GM23338 (cell line): ENCODE data around the gene FAM3D.

Source experiments
- CREB1 ChIP-seq: fragments of 250-450 bp; sonication (Bioruptor Pico); IDR thresholded peaks from 2 replicates; pipeline ENCODE4 v1.5.0; 2020; ENCODE audit warnings: low read depth, mild to moderate bottlenecking, moderate library complexity
- EZH2 ChIP-seq: fragments of 200-600 bp; sonication (generic); IDR thresholded peaks from one replicate; pipeline ENCODE4 v1.8.0; 2017; ENCODE audit warnings: antibody characterized with exemption, mild to moderate bottlenecking, low read depth; ENCODE audit not compliant: unreplicated experiment
- EZH2phosphoT487 ChIP-seq: fragments of 200-600 bp; sonication (generic); IDR thresholded peaks from one replicate; pipeline ENCODE4 v1.8.1; 2018; ENCODE audit warnings: antibody characterized with exemption; ENCODE audit not compliant: unreplicated experiment
- JUNB ChIP-seq: IDR thresholded peaks from one replicate; pipeline ENCODE4 v1.6.1; 2016; ENCODE audit warnings: antibody characterized with exemption; ENCODE audit not compliant: unreplicated experiment
- POLR2AphosphoS5 ChIP-seq: IDR thresholded peaks from 2 replicates; pipeline ENCODE4 v1.6.1; 2016; ENCODE audit warnings: antibody characterized with exemption, low read depth
- STAT1 ChIP-seq: IDR thresholded peaks from one replicate; pipeline ENCODE4 v1.6.1; 2016; ENCODE audit warnings: antibody characterized with exemption; ENCODE audit not compliant: unreplicated experiment
- ZNF114 ChIP-seq: fragments of 250-450 bp; sonication (Bioruptor Pico); IDR thresholded peaks from 2 replicates; pipeline ENCODE4 v1.5.0; 2020; ENCODE audit warnings: mild to moderate bottlenecking, moderate library complexity
- TF ChIP-seq, protein P1 (sequence below), 2 experiments: fragments of 200-600 bp in 1 of 2; sonication (generic) in 1 of 2; conservative IDR thresholded peaks; 2 replicates each; pipeline versions ENCODE4 v1.5.1 to v1.6.1; 2016 to 2017; ENCODE audit warnings: antibody characterized with exemption in 2 of 2, low read depth in 2 of 2, mild to moderate bottlenecking in 2 of 2, moderate library complexity in 1 of 2
- TF ChIP-seq, protein P2 (sequence below): IDR thresholded peaks from one replicate; pipeline ENCODE4 v1.6.1; 2018; ENCODE audit warnings: antibody characterized with exemption; ENCODE audit not compliant: unreplicated experiment
- TF ChIP-seq, protein P3 (sequence below): IDR thresholded peaks from 2 replicates; pipeline ENCODE4 v1.6.1; 2016; ENCODE audit warnings: antibody characterized with exemption
- TF ChIP-seq, protein P4 (sequence below): fragments of 250-450 bp; sonication (Bioruptor Pico); IDR thresholded peaks from 2 replicates; pipeline ENCODE4 v1.5.0; 2020; ENCODE audit warnings: mild to moderate bottlenecking, moderate library complexity

DNA sequence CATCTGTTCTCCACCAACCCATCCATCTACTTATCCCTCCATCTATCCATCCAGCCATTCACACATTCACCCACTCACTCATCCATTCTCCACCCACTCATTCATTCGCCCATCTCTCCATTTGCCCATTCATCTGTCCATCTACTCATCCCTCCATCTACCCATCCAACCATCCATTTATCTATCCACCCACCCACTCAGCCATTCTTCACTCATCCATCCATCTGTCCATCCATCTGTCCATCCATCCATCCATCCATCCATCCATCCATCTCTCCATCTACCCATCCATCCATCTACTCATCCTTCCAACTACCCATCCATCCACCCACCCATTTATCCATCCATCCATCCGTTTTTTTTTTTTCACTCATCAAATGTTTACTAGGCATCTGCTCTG is 13.9 kb downstream of the FAM3D start:
- TF ChIP-seq, protein P1, sequence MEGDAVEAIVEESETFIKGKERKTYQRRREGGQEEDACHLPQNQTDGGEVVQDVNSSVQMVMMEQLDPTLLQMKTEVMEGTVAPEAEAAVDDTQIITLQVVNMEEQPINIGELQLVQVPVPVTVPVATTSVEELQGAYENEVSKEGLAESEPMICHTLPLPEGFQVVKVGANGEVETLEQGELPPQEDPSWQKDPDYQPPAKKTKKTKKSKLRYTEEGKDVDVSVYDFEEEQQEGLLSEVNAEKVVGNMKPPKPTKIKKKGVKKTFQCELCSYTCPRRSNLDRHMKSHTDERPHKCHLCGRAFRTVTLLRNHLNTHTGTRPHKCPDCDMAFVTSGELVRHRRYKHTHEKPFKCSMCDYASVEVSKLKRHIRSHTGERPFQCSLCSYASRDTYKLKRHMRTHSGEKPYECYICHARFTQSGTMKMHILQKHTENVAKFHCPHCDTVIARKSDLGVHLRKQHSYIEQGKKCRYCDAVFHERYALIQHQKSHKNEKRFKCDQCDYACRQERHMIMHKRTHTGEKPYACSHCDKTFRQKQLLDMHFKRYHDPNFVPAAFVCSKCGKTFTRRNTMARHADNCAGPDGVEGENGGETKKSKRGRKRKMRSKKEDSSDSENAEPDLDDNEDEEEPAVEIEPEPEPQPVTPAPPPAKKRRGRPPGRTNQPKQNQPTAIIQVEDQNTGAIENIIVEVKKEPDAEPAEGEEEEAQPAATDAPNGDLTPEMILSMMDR (conservative IDR thresholded peaks at IDR 0.05; ENCODE audit: low read depth in 2 of 2), result no peak
- TF ChIP-seq, protein P2, sequence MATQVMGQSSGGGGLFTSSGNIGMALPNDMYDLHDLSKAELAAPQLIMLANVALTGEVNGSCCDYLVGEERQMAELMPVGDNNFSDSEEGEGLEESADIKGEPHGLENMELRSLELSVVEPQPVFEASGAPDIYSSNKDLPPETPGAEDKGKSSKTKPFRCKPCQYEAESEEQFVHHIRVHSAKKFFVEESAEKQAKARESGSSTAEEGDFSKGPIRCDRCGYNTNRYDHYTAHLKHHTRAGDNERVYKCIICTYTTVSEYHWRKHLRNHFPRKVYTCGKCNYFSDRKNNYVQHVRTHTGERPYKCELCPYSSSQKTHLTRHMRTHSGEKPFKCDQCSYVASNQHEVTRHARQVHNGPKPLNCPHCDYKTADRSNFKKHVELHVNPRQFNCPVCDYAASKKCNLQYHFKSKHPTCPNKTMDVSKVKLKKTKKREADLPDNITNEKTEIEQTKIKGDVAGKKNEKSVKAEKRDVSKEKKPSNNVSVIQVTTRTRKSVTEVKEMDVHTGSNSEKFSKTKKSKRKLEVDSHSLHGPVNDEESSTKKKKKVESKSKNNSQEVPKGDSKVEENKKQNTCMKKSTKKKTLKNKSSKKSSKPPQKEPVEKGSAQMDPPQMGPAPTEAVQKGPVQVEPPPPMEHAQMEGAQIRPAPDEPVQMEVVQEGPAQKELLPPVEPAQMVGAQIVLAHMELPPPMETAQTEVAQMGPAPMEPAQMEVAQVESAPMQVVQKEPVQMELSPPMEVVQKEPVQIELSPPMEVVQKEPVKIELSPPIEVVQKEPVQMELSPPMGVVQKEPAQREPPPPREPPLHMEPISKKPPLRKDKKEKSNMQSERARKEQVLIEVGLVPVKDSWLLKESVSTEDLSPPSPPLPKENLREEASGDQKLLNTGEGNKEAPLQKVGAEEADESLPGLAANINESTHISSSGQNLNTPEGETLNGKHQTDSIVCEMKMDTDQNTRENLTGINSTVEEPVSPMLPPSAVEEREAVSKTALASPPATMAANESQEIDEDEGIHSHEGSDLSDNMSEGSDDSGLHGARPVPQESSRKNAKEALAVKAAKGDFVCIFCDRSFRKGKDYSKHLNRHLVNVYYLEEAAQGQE, result no peak
- no peak for TF ChIP-seq EZH2
- no peak for TF ChIP-seq EZH2phosphoT487
- TF ChIP-seq POLR2AphosphoS5, result no peak
- TF ChIP-seq, protein P3, sequence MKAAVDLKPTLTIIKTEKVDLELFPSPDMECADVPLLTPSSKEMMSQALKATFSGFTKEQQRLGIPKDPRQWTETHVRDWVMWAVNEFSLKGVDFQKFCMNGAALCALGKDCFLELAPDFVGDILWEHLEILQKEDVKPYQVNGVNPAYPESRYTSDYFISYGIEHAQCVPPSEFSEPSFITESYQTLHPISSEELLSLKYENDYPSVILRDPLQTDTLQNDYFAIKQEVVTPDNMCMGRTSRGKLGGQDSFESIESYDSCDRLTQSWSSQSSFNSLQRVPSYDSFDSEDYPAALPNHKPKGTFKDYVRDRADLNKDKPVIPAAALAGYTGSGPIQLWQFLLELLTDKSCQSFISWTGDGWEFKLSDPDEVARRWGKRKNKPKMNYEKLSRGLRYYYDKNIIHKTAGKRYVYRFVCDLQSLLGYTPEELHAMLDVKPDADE, result no peak
- TF ChIP-seq JUNB, result no peak
- TF ChIP-seq, protein P4, sequence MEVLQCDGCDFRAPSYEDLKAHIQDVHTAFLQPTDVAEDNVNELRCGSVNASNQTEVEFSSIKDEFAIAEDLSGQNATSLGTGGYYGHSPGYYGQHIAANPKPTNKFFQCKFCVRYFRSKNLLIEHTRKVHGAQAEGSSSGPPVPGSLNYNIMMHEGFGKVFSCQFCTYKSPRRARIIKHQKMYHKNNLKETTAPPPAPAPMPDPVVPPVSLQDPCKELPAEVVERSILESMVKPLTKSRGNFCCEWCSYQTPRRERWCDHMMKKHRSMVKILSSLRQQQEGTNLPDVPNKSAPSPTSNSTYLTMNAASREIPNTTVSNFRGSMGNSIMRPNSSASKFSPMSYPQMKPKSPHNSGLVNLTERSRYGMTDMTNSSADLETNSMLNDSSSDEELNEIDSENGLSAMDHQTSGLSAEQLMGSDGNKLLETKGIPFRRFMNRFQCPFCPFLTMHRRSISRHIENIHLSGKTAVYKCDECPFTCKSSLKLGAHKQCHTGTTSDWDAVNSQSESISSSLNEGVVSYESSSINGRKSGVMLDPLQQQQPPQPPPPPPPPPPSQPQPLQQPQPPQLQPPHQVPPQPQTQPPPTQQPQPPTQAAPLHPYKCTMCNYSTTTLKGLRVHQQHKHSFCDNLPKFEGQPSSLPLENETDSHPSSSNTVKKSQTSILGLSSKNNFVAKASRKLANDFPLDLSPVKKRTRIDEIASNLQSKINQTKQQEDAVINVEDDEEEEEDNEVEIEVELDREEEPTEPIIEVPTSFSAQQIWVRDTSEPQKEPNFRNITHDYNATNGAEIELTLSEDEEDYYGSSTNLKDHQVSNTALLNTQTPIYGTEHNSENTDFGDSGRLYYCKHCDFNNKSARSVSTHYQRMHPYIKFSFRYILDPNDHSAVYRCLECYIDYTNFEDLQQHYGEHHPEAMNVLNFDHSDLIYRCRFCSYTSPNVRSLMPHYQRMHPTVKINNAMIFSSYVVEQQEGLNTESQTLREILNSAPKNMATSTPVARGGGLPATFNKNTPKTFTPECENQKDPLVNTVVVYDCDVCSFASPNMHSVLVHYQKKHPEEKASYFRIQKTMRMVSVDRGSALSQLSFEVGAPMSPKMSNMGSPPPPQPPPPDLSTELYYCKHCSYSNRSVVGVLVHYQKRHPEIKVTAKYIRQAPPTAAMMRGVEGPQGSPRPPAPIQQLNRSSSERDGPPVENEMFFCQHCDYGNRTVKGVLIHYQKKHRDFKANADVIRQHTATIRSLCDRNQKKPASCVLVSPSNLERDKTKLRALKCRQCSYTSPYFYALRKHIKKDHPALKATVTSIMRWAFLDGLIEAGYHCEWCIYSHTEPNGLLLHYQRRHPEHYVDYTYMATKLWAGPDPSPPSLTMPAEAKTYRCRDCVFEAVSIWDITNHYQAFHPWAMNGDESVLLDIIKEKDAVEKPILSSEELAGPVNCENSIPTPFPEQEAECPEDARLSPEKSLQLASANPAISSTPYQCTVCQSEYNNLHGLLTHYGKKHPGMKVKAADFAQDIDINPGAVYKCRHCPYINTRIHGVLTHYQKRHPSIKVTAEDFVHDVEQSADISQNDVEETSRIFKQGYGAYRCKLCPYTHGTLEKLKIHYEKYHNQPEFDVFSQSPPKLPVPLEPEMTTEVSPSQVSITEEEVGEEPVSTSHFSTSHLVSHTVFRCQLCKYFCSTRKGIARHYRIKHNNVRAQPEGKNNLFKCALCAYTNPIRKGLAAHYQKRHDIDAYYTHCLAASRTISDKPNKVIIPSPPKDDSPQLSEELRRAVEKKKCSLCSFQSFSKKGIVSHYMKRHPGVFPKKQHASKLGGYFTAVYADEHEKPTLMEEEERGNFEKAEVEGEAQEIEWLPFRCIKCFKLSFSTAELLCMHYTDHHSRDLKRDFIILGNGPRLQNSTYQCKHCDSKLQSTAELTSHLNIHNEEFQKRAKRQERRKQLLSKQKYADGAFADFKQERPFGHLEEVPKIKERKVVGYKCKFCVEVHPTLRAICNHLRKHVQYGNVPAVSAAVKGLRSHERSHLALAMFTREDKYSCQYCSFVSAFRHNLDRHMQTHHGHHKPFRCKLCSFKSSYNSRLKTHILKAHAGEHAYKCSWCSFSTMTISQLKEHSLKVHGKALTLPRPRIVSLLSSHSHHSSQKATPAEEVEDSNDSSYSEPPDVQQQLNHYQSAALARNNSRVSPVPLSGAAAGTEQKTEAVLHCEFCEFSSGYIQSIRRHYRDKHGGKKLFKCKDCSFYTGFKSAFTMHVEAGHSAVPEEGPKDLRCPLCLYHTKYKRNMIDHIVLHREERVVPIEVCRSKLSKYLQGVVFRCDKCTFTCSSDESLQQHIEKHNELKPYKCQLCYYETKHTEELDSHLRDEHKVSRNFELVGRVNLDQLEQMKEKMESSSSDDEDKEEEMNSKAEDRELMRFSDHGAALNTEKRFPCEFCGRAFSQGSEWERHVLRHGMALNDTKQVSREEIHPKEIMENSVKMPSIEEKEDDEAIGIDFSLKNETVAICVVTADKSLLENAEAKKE (CRISPR knock-in tag), result no peak
- TF ChIP-seq CREB1, result no peak
- no peak for TF ChIP-seq STAT1
- no peak for TF ChIP-seq ZNF114 (CRISPR knock-in tag)
